IMR-90 (cell line): ENCODE data around the gene SLC18B1.

Source experiments
- CEBPB ChIP-seq: IDR thresholded peaks from 2 replicates; pipeline ENCODE4 v1.6.1; 2012; ENCODE audit warnings: low read depth, low read length, improper control_type of control experiment
- CTCF ChIP-seq: conservative IDR thresholded peaks from 2 replicates; pipeline ENCODE4 v1.5.1; 2012; ENCODE audit warnings: mild to moderate bottlenecking, low read depth, low read length, improper control_type of control experiment
- ELK1 ChIP-seq: fragments of 150-350 bp; IDR thresholded peaks from 2 replicates; pipeline ENCODE4 v1.6.1; 2016; ENCODE audit warnings: low read depth, mild to moderate bottlenecking, low read length, moderate library complexity, borderline replicate concordance
- POLR2A ChIP-seq: IDR thresholded peaks from 2 replicates; pipeline ENCODE4 v1.6.1; 2012; ENCODE audit warnings: mild to moderate bottlenecking, low read depth, low read length
- SMC3 ChIP-seq: fragments of 150-350 bp; IDR thresholded peaks from 2 replicates; pipeline ENCODE4 v1.6.1; 2016; ENCODE audit warnings: low read depth, mild to moderate bottlenecking, antibody characterized with exemption, low read length, moderate library complexity
- USF2 ChIP-seq: fragments of 150-350 bp; IDR thresholded peaks from 2 replicates; pipeline ENCODE4 v1.6.1; 2017; ENCODE audit warnings: mild to moderate bottlenecking, antibody characterized with exemption, low read length, low read depth

GRCh38 chr6:132843316-132844035 is 45.0 kb upstream of the SLC18B1 start:
- TF ChIP-seq CTCF (no peak), USF2 (no peak), POLR2A (no peak), ELK1 (no peak), SMC3 (no peak), CEBPB (no peak)
